ENCODE data around the gene NCOA5.

DNA sequence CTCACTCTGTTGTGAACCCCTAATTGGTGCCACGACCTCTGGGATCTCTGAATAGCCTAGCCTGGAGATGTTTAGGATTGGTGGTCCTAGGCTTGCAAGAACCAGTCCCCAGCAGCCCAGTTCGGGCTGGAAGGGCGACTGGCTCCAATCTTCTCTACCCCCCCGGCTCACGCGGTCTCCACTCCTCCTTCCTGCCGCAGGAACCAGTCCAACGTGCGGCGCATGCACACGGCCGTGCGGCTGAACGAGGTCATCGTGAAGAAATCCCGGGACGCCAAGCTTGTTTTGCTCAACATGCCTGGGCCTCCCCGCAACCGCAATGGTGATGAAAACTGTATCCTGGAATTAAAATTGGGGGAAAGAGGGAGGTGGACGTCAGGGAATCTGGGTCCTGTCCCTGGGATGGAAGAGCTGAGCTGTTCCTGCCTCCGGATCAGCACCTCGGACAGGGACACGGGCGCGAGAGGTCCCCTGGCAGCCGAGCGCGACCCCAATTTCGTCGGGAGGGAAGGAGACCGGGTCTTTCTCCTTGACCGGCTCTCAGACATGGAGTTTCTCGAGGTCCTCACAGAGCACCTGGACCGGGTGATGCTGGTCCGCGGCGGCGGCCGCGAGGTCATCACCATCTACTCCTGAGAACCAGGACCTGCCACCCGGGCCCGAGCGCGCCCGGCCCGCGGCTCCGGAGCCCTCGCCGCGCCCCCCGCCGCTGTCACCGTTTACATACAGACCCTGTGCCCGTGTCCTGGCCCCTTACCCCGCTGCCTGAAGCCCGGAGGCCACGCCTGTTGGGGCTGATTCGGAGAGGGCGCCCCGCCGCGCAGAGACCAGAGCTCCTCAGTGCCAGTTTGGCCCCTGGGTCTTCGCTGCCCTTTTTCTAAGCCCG is 32.5 kb downstream of the NCOA5 start:
- TF ChIP-seq CTCF (IDR thresholded peaks at IDR 0.05) (no peak), ZFX (IDR thresholded peaks at IDR 0.05; ENCODE audit: borderline replicate concordance) (no peak)
